Measurements from ENCODE around the gene THBS1. TPM values are rescaled to one million over a fixed set of nuclear protein-coding genes. Genes with fewer than 3 reads are reported as not detected.
A peak's percentile ranks its signal among the peaks of the same experiment; 100 is the strongest.

THBS1 gene
- total and polyA plus RNA-seq, 4 donors: 35.3 to 544 (median 325) TPM

DNA sequence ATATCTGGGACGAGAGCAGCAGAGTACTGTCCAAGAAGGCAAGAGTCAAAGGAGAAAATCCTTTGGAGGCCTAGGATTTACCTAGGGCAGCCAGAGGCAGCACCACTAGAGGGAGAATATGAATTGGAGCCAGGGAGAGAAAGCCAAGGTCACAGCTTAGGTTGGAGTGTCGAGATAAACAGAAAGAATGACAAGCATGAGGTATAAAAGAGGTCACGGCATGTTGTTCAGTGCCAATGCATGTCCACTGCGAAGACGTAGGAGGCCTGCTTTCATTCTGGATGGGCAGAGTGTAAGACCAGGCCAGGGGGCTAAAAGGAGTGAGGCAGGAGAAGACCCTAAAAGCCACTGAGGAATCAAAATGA lies 47.2 kb downstream of the THBS1 start:
- TF ChIP-seq, protein P1, sequence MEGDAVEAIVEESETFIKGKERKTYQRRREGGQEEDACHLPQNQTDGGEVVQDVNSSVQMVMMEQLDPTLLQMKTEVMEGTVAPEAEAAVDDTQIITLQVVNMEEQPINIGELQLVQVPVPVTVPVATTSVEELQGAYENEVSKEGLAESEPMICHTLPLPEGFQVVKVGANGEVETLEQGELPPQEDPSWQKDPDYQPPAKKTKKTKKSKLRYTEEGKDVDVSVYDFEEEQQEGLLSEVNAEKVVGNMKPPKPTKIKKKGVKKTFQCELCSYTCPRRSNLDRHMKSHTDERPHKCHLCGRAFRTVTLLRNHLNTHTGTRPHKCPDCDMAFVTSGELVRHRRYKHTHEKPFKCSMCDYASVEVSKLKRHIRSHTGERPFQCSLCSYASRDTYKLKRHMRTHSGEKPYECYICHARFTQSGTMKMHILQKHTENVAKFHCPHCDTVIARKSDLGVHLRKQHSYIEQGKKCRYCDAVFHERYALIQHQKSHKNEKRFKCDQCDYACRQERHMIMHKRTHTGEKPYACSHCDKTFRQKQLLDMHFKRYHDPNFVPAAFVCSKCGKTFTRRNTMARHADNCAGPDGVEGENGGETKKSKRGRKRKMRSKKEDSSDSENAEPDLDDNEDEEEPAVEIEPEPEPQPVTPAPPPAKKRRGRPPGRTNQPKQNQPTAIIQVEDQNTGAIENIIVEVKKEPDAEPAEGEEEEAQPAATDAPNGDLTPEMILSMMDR (IDR thresholded peaks at IDR 0.05; ENCODE audit: control extremely low read depth, extremely low read depth): no peak
- ATAC-seq (ENCODE audit: insufficient read depth, low FRiP score): no peak
- H3K27ac ChIP-seq (ENCODE audit: low read depth in 1 of 2, low read length in 1 of 2): peak overlapping the region; percentile 5 to 38

DNA sequence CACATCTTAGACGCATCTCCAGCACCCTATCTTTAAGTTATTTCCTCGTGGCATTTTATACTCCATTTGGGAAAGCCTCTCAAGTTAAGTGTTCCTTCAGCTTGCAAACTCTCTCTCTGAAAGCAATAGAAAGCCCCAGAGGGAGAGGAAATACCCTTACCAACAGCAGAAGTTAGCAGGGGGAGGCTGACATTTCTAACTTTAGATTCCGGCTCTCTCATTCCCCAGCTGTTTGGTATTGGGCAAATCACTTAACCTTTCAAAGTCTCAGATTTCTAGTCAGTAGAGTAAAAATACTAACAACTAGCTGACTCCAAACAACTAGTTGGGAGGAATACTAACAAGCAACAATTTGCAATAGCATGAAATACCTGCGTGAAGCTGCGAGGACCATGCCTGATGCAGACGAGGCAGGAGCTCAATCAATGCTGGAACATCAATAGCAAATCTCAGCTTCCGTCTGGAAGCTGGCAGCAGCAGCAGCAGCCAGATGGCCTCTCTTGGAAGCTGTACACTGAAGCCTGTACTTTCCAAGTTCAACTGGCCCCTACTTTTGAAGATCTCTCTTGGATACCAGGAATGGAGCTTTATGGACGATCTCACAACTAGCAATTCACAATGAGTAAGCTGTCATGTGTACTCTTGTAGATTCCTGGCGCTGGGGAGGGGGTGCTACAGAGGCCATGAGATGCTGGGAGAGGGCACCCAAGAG lies 47.8 kb downstream of the THBS1 start:
- H3K4me3 ChIP-seq: no peak overlapping the region
- H3K9me3 ChIP-seq (ENCODE audit: control insufficient read depth in 4 of 4, insufficient read depth in 3 of 4, low read length in 3 of 4): peaks cover 0 to 2% (median 0%) of the 10 kb centered on the region in 4 donors
- H3K36me3 ChIP-seq (ENCODE audit: control insufficient read depth in 4 of 4, insufficient read depth in 4 of 4, low read length in 4 of 4): no peaks in the 10 kb centered on the region
- peaks cover 12 to 35% (median 25%) of the 10 kb centered on the region in 5 donors for H3K4me1 ChIP-seq (ENCODE audit: control insufficient read depth in 5 of 5, insufficient read depth in 5 of 5, low read length in 5 of 5)
- WGBS, 2 donors: 75 to 76% methylated on average over 9 of the region's 9 CpGs
- no peaks in the 10 kb centered on the region for H3K27me3 ChIP-seq (ENCODE audit: control insufficient read depth in 3 of 3, insufficient read depth in 3 of 3, low read length in 2 of 3)
- no peak for ATAC-seq (ENCODE audit: insufficient read depth, low FRiP score)
- TF ChIP-seq, protein P1 (IDR thresholded peaks at IDR 0.05; ENCODE audit: control extremely low read depth, extremely low read depth): no peak
- peak; percentile 59 to 82 (median 80) for DNase-seq
- H3K9ac ChIP-seq (ENCODE audit: insufficient read depth in 1 of 2, low read length in 2 of 2): no peak overlapping the region
- peak overlapping the region; percentile 22 to 65 for H3K27ac ChIP-seq (ENCODE audit: low read depth in 1 of 2, low read length in 1 of 2)

More for the DNA sequence above, 47.2 kb downstream of the THBS1 start:
- Histone ChIP-seq H3K4me3 (no peak overlapping the region), H3K9ac (ENCODE audit: insufficient read depth in 1 of 2, low read length in 2 of 2) (no peak overlapping the region), H3K36me3 (ENCODE audit: control insufficient read depth in 4 of 4, insufficient read depth in 4 of 4, low read length in 4 of 4) (no peaks in the 10 kb centered on the region), H3K4me1 (ENCODE audit: control insufficient read depth in 5 of 5, insufficient read depth in 5 of 5, low read length in 5 of 5) (peaks cover 12 to 35% (median 25%) of the 10 kb centered on the region in 5 donors), H3K9me3 (ENCODE audit: control insufficient read depth in 4 of 4, insufficient read depth in 3 of 4, low read length in 3 of 4) (peaks cover 0 to 2% (median 0%) of the 10 kb centered on the region in 4 donors), H3K27me3 (ENCODE audit: control insufficient read depth in 3 of 3, insufficient read depth in 3 of 3, low read length in 2 of 3) (no peaks in the 10 kb centered on the region)
- 67 to 82% methylated on average over 5 of the region's 5 CpGs for WGBS, 2 donors
- DNase-seq: peak; percentile 19 to 53 (median 48)

DNA sequence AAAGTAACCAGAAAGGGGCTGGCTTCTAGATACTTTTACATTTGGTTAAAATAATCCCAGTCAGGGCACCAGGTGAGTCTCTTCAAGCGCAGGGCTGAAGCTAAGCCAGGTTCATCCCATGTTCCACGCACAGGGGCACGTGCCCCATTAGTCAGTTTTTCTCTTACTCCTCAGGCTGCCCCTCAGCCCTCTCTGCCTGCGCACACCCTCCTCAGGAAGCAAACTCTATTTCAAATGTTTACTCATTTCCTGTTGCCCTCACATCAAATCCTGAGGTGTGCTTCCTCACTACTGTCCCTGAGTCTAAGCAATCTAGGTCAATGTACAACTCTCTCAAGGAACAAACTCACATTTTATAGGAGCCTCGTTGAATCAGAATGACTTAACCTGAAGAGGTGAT lies 48.5 kb downstream of the THBS1 start:
- H3K9ac ChIP-seq (ENCODE audit: insufficient read depth in 1 of 2, low read length in 2 of 2): no peak overlapping the region

More for the DNA sequence above, 48.5 kb downstream of the THBS1 start:
- ATAC-seq (ENCODE audit: insufficient read depth, low FRiP score) (no peak), DNase-seq (peak in 1 of 3 donors; percentile 14)
- Histone ChIP-seq H3K36me3 (ENCODE audit: control insufficient read depth in 4 of 4, insufficient read depth in 4 of 4, low read length in 4 of 4) (no peaks in the 10 kb centered on the region), H3K27ac (ENCODE audit: low read depth in 1 of 2, low read length in 1 of 2) (peak overlapping the region in 1 of 2 donors; percentile 61), H3K27me3 (ENCODE audit: control insufficient read depth in 3 of 3, insufficient read depth in 3 of 3, low read length in 2 of 3) (no peaks in the 10 kb centered on the region), H3K4me3 (no peak overlapping the region), H3K9me3 (ENCODE audit: control insufficient read depth in 4 of 4, insufficient read depth in 3 of 4, low read length in 3 of 4) (peaks cover 0 to 2% (median 0%) of the 10 kb centered on the region in 4 donors), H3K4me1 (ENCODE audit: control insufficient read depth in 5 of 5, insufficient read depth in 5 of 5, low read length in 5 of 5) (peaks cover 12 to 33% (median 25%) of the 10 kb centered on the region in 5 donors)
- TF ChIP-seq, protein P1 (IDR thresholded peaks at IDR 0.05; ENCODE audit: control extremely low read depth, extremely low read depth): no peak
- WGBS, 2 donors: 33 to 45% methylated on average over 5 of the region's 5 CpGs

All from lung (tissue), 12 donors.